K562 (cell line): ENCODE measurements around the gene NME9. TPM values are rescaled to one million over a fixed set of nuclear protein-coding genes. Genes with fewer than 3 reads are reported as not detected.

ENCODE experiments used
- CEBPG ChIP-seq, 3 experiments: fragments of 200-800 bp in 1 of 3; sonication (Bioruptor generic) in 1 of 3; sonication (generic) in 1 of 3; formaldehyde crosslinking in 1 of 3; IDR thresholded peaks in 2 of 3; conservative IDR thresholded peaks in 1 of 3; 2 replicates each; pipeline versions ENCODE4 v1.6.1 to v1.8.0; 2016 to 2022; ENCODE audit warnings: missing compliant biosample characterization in 2 of 3, missing genetic modification characterization in 2 of 3, mild to moderate bottlenecking in 1 of 3, missing genetic modification reagents in 1 of 3
- ESRRA ChIP-seq: fragments of 450-650 bp; IDR thresholded peaks from 2 replicates; pipeline ENCODE4 v1.6.1; 2014; ENCODE audit warnings: low read depth, mild to moderate bottlenecking, moderate library complexity, borderline replicate concordance
- ESRRB ChIP-seq: fragments of 250-450 bp; sonication (Bioruptor Pico); IDR thresholded peaks from 2 replicates; pipeline ENCODE4 v1.5.0; 2020; ENCODE audit warnings: mild to moderate bottlenecking, moderate library complexity, borderline replicate concordance
- NCOA6 ChIP-seq: fragments of 450-650 bp; IDR thresholded peaks from 2 replicates; pipeline ENCODE4 v1.6.1; 2017; ENCODE audit warnings: mild to moderate bottlenecking
- PHF21A ChIP-seq: fragments of 450-650 bp; IDR thresholded peaks from 2 replicates; pipeline ENCODE4 v1.6.1; 2017; ENCODE audit warnings: low read depth, borderline replicate concordance
- TRIM24 ChIP-seq, 2 experiments: fragments of 450-650 bp; IDR thresholded peaks; 2 replicates each; pipeline ENCODE4 v1.6.1; 2016
- ZNF347 ChIP-seq: fragments of 450-650 bp; formaldehyde crosslinking; IDR thresholded peaks from 2 replicates; pipeline ENCODE4 v1.4.0; 2020; ENCODE audit warnings: low read depth, mild to moderate bottlenecking, moderate library complexity
- polyA plus RNA-seq, 8 experiments: library from polyadenylated mRNA; depleted of rRNA in 4 of 8; stranded (reverse) in 5 of 8; unstranded in 3 of 8; fragments of >200 nt; fragmentation: Nextera tagmentation in 2 of 8; fragmentation: Illumina TruSeq in 1 of 8; extraction: Ambion mirVana in 2 of 8; extraction: Trizol in 1 of 8; gene quantifications; 2 replicates each; pipeline versions ENCODE4 v1.2.1 to v1.2.3, GENCODE V29; 2011 to 2014; ENCODE audit warnings: inconsistent platforms in 1 of 8, missing spikeins in 1 of 8
- total RNA-seq, 7 experiments: library from RNA; depleted of rRNA in 6 of 7; stranded (reverse); fragments of >200 nt in 6 of 7; fragmentation: Illumina TruSeq in 2 of 7; extraction: Trizol in 2 of 7; gene quantifications; 2 replicates each; pipeline versions ENCODE4 v1.2.1 to v1.2.3, GENCODE V29; 2011 to 2021; ENCODE audit warnings: low replicate concordance in 1 of 7
- TF ChIP-seq, protein P1 (sequence below): fragments of 450-650 bp; formaldehyde crosslinking; IDR thresholded peaks from 2 replicates; pipeline ENCODE4 v1.4.0; 2022; ENCODE audit warnings: mild to moderate bottlenecking, moderate library complexity
- TF ChIP-seq, protein P2 (sequence below): fragments of 250-450 bp; sonication (Bioruptor Pico); IDR thresholded peaks from 2 replicates; pipeline ENCODE4 v1.5.0; 2020; ENCODE audit warnings: mild to moderate bottlenecking, borderline replicate concordance

Gene NME9
- total and polyA plus RNA-seq, 9 of the 15 experiments (the other 6 are each of a cell fraction or from before 2014, with no cell fraction given) = 0.05 to 0.15 (median 0.13) TPM; not detected in 6

- TF ChIP-seq, protein P1, sequence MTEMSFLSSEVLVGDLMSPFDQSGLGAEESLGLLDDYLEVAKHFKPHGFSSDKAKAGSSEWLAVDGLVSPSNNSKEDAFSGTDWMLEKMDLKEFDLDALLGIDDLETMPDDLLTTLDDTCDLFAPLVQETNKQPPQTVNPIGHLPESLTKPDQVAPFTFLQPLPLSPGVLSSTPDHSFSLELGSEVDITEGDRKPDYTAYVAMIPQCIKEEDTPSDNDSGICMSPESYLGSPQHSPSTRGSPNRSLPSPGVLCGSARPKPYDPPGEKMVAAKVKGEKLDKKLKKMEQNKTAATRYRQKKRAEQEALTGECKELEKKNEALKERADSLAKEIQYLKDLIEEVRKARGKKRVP = peak; percentile 83
- TF ChIP-seq TRIM24 (IDR thresholded peaks at IDR 0.05) = peak; percentile 93 to 96
- no peak for TF ChIP-seq ZNF347 (CRISPR knock-in tag)
- TF ChIP-seq NCOA6 = no peak
- TF ChIP-seq, protein P2, sequence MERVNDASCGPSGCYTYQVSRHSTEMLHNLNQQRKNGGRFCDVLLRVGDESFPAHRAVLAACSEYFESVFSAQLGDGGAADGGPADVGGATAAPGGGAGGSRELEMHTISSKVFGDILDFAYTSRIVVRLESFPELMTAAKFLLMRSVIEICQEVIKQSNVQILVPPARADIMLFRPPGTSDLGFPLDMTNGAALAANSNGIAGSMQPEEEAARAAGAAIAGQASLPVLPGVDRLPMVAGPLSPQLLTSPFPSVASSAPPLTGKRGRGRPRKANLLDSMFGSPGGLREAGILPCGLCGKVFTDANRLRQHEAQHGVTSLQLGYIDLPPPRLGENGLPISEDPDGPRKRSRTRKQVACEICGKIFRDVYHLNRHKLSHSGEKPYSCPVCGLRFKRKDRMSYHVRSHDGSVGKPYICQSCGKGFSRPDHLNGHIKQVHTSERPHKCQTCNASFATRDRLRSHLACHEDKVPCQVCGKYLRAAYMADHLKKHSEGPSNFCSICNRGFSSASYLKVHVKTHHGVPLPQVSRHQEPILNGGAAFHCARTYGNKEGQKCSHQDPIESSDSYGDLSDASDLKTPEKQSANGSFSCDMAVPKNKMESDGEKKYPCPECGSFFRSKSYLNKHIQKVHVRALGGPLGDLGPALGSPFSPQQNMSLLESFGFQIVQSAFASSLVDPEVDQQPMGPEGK (CRISPR knock-in tag) = no peak
- TF ChIP-seq ESRRB (CRISPR knock-in tag) = no peak
- peak; percentile 92 for TF ChIP-seq CEBPG (CRISPR knock-in tag; IDR thresholded peaks at IDR 0.05)
- TF ChIP-seq CEBPG (tag; conservative IDR thresholded peaks at IDR 0.05 in 1 of 2, IDR thresholded peaks at IDR 0.05 in 1 of 2) = peak; percentile 53 to 97
- no peak for TF ChIP-seq PHF21A
- no peak for TF ChIP-seq ESRRA
- TF ChIP-seq, all 486 proteins: peak for 19
Observed at GRCh38 chr3:138307899-138308298, 21.8 kb downstream of the NME9 start (continued).
